ENCODE data around the gene LMBRD1.

LMBRD1 gene

DNA sequence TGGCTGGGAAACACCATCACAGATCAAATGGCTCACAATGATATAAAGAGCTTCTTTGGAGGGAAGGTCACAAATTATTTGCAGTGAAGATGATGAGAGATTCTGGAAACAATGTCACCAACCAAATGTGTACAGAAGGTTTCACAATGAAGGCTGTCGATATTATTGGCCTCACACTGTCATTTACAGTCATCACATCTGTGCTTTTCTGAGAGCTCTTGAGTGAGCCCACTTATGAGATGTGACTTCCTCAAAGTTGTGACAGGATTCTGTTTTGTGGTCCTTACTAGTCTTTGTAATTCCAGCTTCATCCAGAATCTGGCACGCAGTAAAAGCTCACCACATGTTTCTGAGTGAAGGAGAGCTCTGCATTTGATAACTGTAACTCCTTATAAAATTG is 133.6 kb downstream of the LMBRD1 start:
- Histone ChIP-seq H3K36me3 (ENCODE audit: control insufficient read depth, insufficient read depth, low read length) (no peaks in the 10 kb centered on the region), H3K4me1 (ENCODE audit: control insufficient read depth, insufficient read depth, low read length) (no peaks in the 10 kb centered on the region), H3K27me3 (ENCODE audit: control insufficient read depth, insufficient read depth, low read length, poor library complexity, severe bottlenecking) (no peaks in the 10 kb centered on the region), H3K27ac (ENCODE audit: insufficient read depth, low read depth, low read length, poor library complexity, severe bottlenecking) (no peak overlapping the region), H3K4me3 (ENCODE audit: insufficient read depth, low read depth, low read length) (no peak overlapping the region), H3K9me3 (ENCODE audit: control insufficient read depth, low read length) (no peaks in the 10 kb centered on the region)
- 81 to 95% methylated on average over 2 of the region's 2 CpGs for WGBS, 2 experiments

DNA sequence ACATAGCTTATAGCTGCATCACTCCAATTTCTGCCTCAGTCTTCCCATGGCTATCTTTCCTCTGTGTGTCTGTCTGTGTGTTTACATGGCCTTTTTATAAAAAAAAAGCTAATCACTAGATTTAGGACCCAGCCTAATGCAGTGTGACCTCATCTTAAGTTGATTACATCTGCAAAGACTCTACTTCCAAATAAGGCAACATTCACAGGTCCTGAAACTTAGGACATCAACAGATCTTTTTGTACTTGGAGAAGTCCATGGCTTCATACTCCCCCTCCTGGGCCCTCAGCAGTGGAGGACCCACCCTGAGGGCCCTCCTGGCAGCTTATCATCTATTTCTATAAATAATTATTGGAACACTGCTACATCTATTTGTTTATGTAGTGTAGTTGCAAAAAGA is 146.1 kb downstream of the LMBRD1 start:
- H3K4me3 ChIP-seq (ENCODE audit: insufficient read depth, low read depth, low read length), result no peak overlapping the region
- H3K27ac ChIP-seq (ENCODE audit: insufficient read depth, low read depth, low read length, poor library complexity, severe bottlenecking), result no peak overlapping the region
- no peaks in the 10 kb centered on the region for H3K4me1 ChIP-seq (ENCODE audit: control insufficient read depth, insufficient read depth, low read length)
- H3K9me3 ChIP-seq (ENCODE audit: control insufficient read depth, low read length), result no peaks in the 10 kb centered on the region
- no peaks in the 10 kb centered on the region for H3K27me3 ChIP-seq (ENCODE audit: control insufficient read depth, insufficient read depth, low read length, poor library complexity, severe bottlenecking)
- H3K36me3 ChIP-seq (ENCODE audit: control insufficient read depth, insufficient read depth, low read length), result no peaks in the 10 kb centered on the region

DNA sequence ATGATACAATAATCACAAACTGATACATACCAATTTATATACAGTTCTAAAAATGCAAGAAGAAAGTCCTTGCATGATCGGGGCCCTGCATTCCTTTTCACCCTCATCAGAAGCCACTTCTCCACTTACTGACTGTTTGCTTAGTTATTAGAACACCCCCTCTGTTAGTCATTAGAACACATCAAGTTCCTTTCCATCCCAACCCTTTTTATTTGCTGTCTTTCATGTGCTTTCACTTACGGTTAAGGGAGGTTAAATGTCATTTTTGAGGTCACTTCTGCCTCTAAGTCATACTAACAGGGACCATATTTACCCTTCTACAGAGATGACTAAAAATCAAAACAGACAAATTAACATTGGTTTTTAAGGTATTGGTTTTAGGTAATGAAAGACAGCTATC is 149.1 kb downstream of the LMBRD1 start:
- no peaks in the 10 kb centered on the region for H3K4me1 ChIP-seq (ENCODE audit: control insufficient read depth, insufficient read depth, low read length)
- H3K27me3 ChIP-seq (ENCODE audit: control insufficient read depth, insufficient read depth, low read length, poor library complexity, severe bottlenecking), result no peaks in the 10 kb centered on the region
- no peak overlapping the region for H3K27ac ChIP-seq (ENCODE audit: insufficient read depth, low read depth, low read length, poor library complexity, severe bottlenecking)
- H3K9me3 ChIP-seq (ENCODE audit: control insufficient read depth, low read length), result no peaks in the 10 kb centered on the region
- H3K36me3 ChIP-seq (ENCODE audit: control insufficient read depth, insufficient read depth, low read length), result no peaks in the 10 kb centered on the region
- no peak overlapping the region for H3K4me3 ChIP-seq (ENCODE audit: insufficient read depth, low read depth, low read length)
- WGBS, 2 experiments, result 96% methylated on average over 2 of the region's 2 CpGs

DNA sequence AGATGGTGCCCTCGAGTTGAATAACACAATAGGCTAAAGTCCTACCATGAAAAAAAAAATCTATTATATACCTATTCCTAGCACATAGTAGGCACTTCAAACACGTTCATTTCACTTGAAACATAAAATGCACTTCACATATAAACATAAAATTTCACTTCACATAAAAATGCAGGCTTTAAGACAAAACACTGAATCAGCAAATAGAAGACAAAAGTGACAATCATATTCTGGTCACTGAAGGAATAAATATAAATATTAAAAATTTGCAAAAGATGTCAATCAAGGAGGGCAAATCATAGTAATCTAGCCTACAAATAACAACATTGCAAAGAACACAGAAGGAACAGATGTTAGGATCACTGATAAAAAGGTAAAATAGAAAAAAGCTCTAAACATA is 153.1 kb downstream of the LMBRD1 start:
- H3K9me3 ChIP-seq (ENCODE audit: control insufficient read depth, low read length), result no peaks in the 10 kb centered on the region
- WGBS, 2 experiments, result 85 to 91% methylated on average over 2 of the region's 2 CpGs
- no peak overlapping the region for H3K27ac ChIP-seq (ENCODE audit: insufficient read depth, low read depth, low read length, poor library complexity, severe bottlenecking)
- H3K4me1 ChIP-seq (ENCODE audit: control insufficient read depth, insufficient read depth, low read length), result no peaks in the 10 kb centered on the region
- H3K4me3 ChIP-seq (ENCODE audit: insufficient read depth, low read depth, low read length), result no peak overlapping the region
- no peaks in the 10 kb centered on the region for H3K27me3 ChIP-seq (ENCODE audit: control insufficient read depth, insufficient read depth, low read length, poor library complexity, severe bottlenecking)
- H3K36me3 ChIP-seq (ENCODE audit: control insufficient read depth, insufficient read depth, low read length), result no peaks in the 10 kb centered on the region

DNA sequence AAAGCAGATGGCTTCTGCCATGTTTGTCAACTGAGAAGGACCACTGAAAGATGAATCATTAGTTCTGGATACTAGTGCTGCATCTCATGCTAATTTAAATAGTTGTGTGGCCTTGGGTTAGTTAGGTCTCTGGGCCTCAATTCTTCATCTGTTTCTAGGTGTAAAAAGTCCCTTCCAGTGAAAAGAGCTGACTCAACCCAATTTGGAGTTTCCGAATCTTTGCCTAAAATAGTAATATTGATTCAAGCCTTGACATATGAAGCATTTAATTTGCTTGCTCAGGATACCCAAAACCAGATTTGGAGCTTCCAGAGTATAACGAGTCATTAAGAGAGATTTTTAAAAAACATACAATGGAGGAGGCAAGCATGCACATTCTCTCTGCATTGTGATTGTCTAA is 163.9 kb downstream of the LMBRD1 start:
- 88 to 100% methylated on average over 2 of the region's 2 CpGs for WGBS, 2 experiments
- no peak overlapping the region for H3K27ac ChIP-seq (ENCODE audit: insufficient read depth, low read depth, low read length, poor library complexity, severe bottlenecking)

DNA sequence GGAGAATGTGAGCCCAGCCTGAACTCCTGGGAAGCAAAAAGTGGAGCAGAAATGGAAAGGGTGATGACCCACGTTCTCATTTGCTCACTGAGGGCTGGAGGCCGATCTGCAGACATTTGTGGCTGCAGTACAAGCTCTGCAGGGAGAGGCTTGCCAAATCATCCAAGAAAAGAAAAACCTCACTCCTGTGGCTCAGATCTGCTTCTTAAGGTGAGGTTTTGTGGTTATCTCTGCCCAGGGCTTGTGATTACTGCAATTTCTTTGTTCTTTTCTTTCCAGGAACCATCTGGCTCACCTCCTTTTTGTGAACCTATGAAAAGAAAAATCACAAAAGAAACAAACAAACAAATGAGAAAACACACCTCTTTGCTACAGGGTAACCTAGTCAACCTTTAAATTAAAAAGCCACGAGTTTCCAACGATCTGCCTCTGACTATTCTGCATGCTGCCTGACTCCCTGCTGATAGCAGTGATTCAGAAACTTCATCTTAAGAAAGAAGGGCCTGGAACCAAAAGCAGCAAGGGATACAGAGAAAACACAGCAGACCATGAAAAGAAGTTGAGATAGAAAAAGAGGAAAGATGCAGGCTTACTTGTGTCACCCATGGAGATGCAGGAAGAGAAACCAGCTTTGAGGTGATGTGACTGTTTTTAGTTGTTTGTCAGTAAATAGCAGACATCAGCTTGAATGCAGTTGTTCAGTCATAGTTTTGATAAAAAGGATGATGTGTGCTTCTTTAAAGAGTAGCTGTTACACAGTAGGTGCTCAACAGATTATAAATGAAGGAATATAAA is 165.1 kb downstream of the LMBRD1 start:
- H3K27me3 ChIP-seq (ENCODE audit: control insufficient read depth, insufficient read depth, low read length, poor library complexity, severe bottlenecking), result no peaks in the 10 kb centered on the region
- no peaks in the 10 kb centered on the region for H3K9me3 ChIP-seq (ENCODE audit: control insufficient read depth, low read length)
- H3K4me3 ChIP-seq (ENCODE audit: insufficient read depth, low read depth, low read length), result no peak overlapping the region
- H3K4me1 ChIP-seq (ENCODE audit: control insufficient read depth, insufficient read depth, low read length), result peaks cover 16% of the 10 kb centered on the region
- peak overlapping the region; percentile 73 for H3K27ac ChIP-seq (ENCODE audit: insufficient read depth, low read depth, low read length, poor library complexity, severe bottlenecking)
- 26 to 27% methylated on average over 4 of the region's 4 CpGs for WGBS, 2 experiments
- no peaks in the 10 kb centered on the region for H3K36me3 ChIP-seq (ENCODE audit: control insufficient read depth, insufficient read depth, low read length)

More for the DNA sequence above, 163.9 kb downstream of the LMBRD1 start:
- Histone ChIP-seq H3K9me3 (ENCODE audit: control insufficient read depth, low read length) (no peaks in the 10 kb centered on the region), H3K4me3 (ENCODE audit: insufficient read depth, low read depth, low read length) (no peak overlapping the region), H3K4me1 (ENCODE audit: control insufficient read depth, insufficient read depth, low read length) (peaks cover 16% of the 10 kb centered on the region), H3K36me3 (ENCODE audit: control insufficient read depth, insufficient read depth, low read length) (no peaks in the 10 kb centered on the region), H3K27me3 (ENCODE audit: control insufficient read depth, insufficient read depth, low read length, poor library complexity, severe bottlenecking) (no peaks in the 10 kb centered on the region)

DNA sequence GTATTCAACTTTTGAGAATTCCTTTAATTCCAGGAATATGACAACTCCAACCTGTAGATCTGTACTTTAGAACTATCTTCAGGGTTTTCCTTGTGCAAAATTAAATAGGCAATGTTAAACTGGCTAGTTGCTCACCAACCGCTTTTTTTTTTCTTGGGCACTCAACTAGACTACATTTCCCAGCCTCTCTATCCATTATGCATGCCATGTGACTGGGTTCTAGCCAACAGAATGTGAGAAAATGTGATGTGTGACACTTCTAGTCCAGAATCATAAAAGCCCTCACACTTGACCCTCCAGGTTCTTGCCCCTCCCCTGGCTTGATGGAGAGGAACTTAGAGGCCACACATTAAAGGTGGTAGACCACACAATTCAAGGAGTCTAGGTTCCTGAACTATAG is 166.0 kb downstream of the LMBRD1 start:
- Histone ChIP-seq H3K4me3 (ENCODE audit: insufficient read depth, low read depth, low read length) (no peak overlapping the region), H3K9me3 (ENCODE audit: control insufficient read depth, low read length) (no peaks in the 10 kb centered on the region), H3K4me1 (ENCODE audit: control insufficient read depth, insufficient read depth, low read length) (peaks cover 16% of the 10 kb centered on the region), H3K27ac (ENCODE audit: insufficient read depth, low read depth, low read length, poor library complexity, severe bottlenecking) (no peak overlapping the region), H3K27me3 (ENCODE audit: control insufficient read depth, insufficient read depth, low read length, poor library complexity, severe bottlenecking) (no peaks in the 10 kb centered on the region), H3K36me3 (ENCODE audit: control insufficient read depth, insufficient read depth, low read length) (no peaks in the 10 kb centered on the region)
- WGBS, 2 experiments, result 90 to 100% methylated on average over 1 of the region's 1 CpG

DNA sequence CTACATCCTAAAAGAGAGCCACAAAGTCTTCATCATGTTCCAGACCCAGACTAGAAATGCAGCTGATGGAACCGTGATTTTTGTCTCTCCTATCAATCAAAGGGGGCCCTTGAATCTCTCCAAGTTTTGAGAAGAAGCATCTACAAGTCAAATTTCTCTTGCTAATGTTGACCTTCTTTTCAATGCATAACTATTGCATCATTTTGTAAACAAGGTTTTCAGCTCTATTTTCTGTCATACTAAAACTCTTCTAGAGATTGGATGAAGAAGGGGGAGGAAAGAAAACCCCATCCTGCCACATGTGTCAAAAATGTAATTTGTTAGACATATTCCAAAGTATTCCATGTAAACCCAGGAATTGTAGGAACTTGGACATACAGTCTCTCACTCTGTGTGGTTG is 169.2 kb downstream of the LMBRD1 start:
- Histone ChIP-seq H3K27ac (ENCODE audit: insufficient read depth, low read depth, low read length, poor library complexity, severe bottlenecking) (no peak overlapping the region), H3K4me1 (ENCODE audit: control insufficient read depth, insufficient read depth, low read length) (peaks cover 14% of the 10 kb centered on the region), H3K4me3 (ENCODE audit: insufficient read depth, low read depth, low read length) (no peak overlapping the region), H3K9me3 (ENCODE audit: control insufficient read depth, low read length) (no peaks in the 10 kb centered on the region), H3K36me3 (ENCODE audit: control insufficient read depth, insufficient read depth, low read length) (no peaks in the 10 kb centered on the region), H3K27me3 (ENCODE audit: control insufficient read depth, insufficient read depth, low read length, poor library complexity, severe bottlenecking) (no peaks in the 10 kb centered on the region)
- 83 to 90% methylated on average over 1 of the region's 1 CpG for WGBS, 2 experiments

DNA sequence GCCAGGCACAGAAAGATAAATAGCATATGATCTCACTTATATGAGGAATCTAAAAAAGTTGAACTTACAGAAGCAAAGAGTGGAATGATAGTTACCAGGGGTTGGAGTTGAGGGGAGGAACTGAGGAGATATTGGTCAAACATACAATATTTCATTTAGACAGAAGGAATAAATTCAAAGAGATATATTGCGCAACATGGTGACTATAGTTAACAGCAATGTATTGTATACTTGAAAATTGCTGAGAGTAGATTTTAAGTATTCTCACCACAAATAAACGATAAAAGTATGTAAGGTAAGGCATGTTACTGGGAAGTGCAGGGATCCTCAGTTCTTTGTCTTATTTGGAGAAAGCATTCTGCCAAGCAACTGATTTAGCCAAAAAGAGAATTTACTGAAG is 171.9 kb downstream of the LMBRD1 start:
- WGBS, 2 experiments, result 100% methylated on average over 2 of the region's 2 CpGs
- Histone ChIP-seq H3K4me3 (ENCODE audit: insufficient read depth, low read depth, low read length) (no peak overlapping the region), H3K9me3 (ENCODE audit: control insufficient read depth, low read length) (no peaks in the 10 kb centered on the region), H3K27me3 (ENCODE audit: control insufficient read depth, insufficient read depth, low read length, poor library complexity, severe bottlenecking) (no peaks in the 10 kb centered on the region), H3K4me1 (ENCODE audit: control insufficient read depth, insufficient read depth, low read length) (peaks cover 4% of the 10 kb centered on the region), H3K27ac (ENCODE audit: insufficient read depth, low read depth, low read length, poor library complexity, severe bottlenecking) (no peak overlapping the region), H3K36me3 (ENCODE audit: control insufficient read depth, insufficient read depth, low read length) (no peaks in the 10 kb centered on the region)
